Neutrophil (primary cell): ENCODE results near the gene KIAA1958.

ENCODE experiments used
- H3K27ac ChIP-seq: fragments of 200-600 bp; sonication (generic); 2 replicates; pipeline ENCODE4 v1.5.1; 2016; ENCODE audit warnings: mild to moderate bottlenecking, moderate library complexity
- H3K27me3 ChIP-seq: fragments of 200-600 bp; sonication (generic); 2 replicates; pipeline ENCODE4 v1.6.0; 2016; ENCODE audit warnings: mild to moderate bottlenecking
- H3K36me3 ChIP-seq: fragments of 200-600 bp; sonication (generic); 2 replicates; pipeline ENCODE4 v1.5.1; 2017
- H3K4me1 ChIP-seq, 2 experiments: fragments of 200-600 bp in 1 of 2; sonication (generic) in 1 of 2; 1 replicate in 1 of 2; 2 replicates in 1 of 2; pipeline versions ENCODE4 v1.5.1 to v1.6.1; 2013 to 2016; ENCODE audit warnings: low read depth in 1 of 2, low read length in 1 of 2, mild to moderate bottlenecking in 1 of 2, moderate library complexity in 1 of 2; ENCODE audit not compliant: control insufficient read depth in 1 of 2, insufficient read depth in 1 of 2
- H3K4me3 ChIP-seq, 2 experiments: fragments of 200-600 bp in 1 of 2; sonication (generic) in 1 of 2; 1 replicate in 1 of 2; 2 replicates in 1 of 2; pipeline ENCODE4 v1.5.1; 2013 to 2016; ENCODE audit warnings: low read depth in 1 of 2, low read length in 1 of 2, mild to moderate bottlenecking in 1 of 2, moderate library complexity in 1 of 2
- H3K9me3 ChIP-seq: fragments of 200-600 bp; sonication (generic); 2 replicates; pipeline ENCODE4 v1.5.1; 2016
- CTCF ChIP-seq: fragments of 200-600 bp; sonication (generic); IDR thresholded peaks from 2 replicates; pipeline ENCODE4 v1.5.1; 2016; ENCODE audit warnings: antibody characterized with exemption

Gene KIAA1958

GRCh38 chr9:112535811-112536210 lies 49.2 kb downstream of the KIAA1958 start:
- Histone ChIP-seq H3K36me3 (no peaks in the 10 kb centered on the region), H3K4me3 (no peak overlapping the region), H3K4me1 (peaks cover 12% of the 10 kb centered on the region in 2 experiments), H3K9me3 (no peaks in the 10 kb centered on the region), H3K27me3 (no peaks in the 10 kb centered on the region), H3K27ac (no peak overlapping the region)
- no peak for TF ChIP-seq CTCF

DNA sequence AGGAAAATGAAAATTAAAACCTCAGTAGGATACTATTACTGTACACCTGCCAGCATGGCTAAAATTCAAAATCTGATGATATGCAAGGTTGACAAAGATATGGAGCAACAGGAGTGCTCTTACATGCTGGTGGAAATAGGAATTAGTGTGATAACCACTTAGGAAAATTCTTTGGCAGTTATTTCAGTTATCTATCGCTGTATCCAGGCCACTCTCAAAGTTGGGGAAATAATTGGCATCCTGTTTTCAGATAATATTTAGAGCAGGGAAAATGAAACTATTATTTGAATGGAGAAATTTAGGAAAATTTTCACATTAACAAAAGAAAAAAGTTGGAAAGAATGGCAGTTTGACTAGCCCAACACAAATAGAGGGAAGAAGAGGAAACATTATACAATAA lies 50.9 kb downstream of the KIAA1958 start:
- H3K9me3 ChIP-seq: no peaks in the 10 kb centered on the region
- no peak for TF ChIP-seq CTCF
- H3K36me3 ChIP-seq: no peaks in the 10 kb centered on the region
- no peak overlapping the region for H3K4me3 ChIP-seq
- H3K27me3 ChIP-seq: no peaks in the 10 kb centered on the region
- no peak overlapping the region for H3K27ac ChIP-seq
- peaks cover 7 to 9% of the 10 kb centered on the region in 2 experiments for H3K4me1 ChIP-seq

- H3K9me3 ChIP-seq: no peaks in the 10 kb centered on the region
- no peak overlapping the region for H3K4me3 ChIP-seq
- no peak for TF ChIP-seq CTCF
- H3K27ac ChIP-seq: no peak overlapping the region
- H3K4me1 ChIP-seq: no peaks in the 10 kb centered on the region
- no peaks in the 10 kb centered on the region for H3K36me3 ChIP-seq
- no peaks in the 10 kb centered on the region for H3K27me3 ChIP-seq
These were observed 54.2 kb downstream of the KIAA1958 start for GRCh38 chr9:112540800-112541199.

- H3K27ac ChIP-seq: no peak overlapping the region
- H3K9me3 ChIP-seq: no peaks in the 10 kb centered on the region
- no peak overlapping the region for H3K4me3 ChIP-seq
- H3K36me3 ChIP-seq: no peaks in the 10 kb centered on the region
- H3K4me1 ChIP-seq: peaks cover 4 to 8% of the 10 kb centered on the region in 2 experiments
- H3K27me3 ChIP-seq: no peaks in the 10 kb centered on the region
- TF ChIP-seq CTCF: no peak
These were observed 55.1 kb downstream of the KIAA1958 start for GRCh38 chr9:112541685-112542084.

GRCh38 chr9:112542593-112543292 lies 56.1 kb downstream of the KIAA1958 start:
- Histone ChIP-seq H3K27ac (no peak overlapping the region), H3K36me3 (no peaks in the 10 kb centered on the region), H3K27me3 (no peaks in the 10 kb centered on the region), H3K9me3 (no peaks in the 10 kb centered on the region), H3K4me3 (no peak overlapping the region), H3K4me1 (peaks cover 4 to 8% of the 10 kb centered on the region in 2 experiments)
- no peak for TF ChIP-seq CTCF
